ENCODE data around the gene LNPEP. TPM values are rescaled to one million over a fixed set of nuclear protein-coding genes. Genes with fewer than 3 reads are reported as not detected.
A peak's percentile ranks its signal among the peaks of the same experiment; 100 is the strongest.

LNPEP gene
- total RNA-seq, 5 donors from 2014 or later (not counting 1 experiment from before 2014, with no cell fraction given) = 82.3 to 102 (median 86.3) TPM

DNA sequence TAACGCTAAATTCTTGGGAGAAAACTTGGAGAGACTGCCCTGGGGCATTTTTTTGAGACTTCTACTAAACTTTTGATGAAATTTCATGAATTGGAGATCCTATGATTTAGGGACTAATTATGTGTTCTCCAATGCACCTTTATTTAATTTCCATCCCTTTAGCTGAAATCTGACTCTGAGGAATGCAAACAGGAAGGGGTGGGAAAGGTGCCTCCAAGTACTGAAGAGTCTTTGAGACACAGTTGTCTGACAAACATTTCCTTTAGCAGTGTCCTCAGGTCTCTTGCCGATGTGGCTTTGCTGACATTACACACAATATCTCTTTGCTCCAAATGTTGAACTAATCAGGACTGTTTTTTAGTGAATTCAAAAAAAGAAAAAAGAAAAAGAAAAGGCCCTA, 129.6 kb downstream of the LNPEP start:
- Histone ChIP-seq H3K36me3 (ENCODE audit: control insufficient read depth in 2 of 2, extremely low read depth in 1 of 2, insufficient read depth in 1 of 2, low read length in 1 of 2) (no peaks in the 10 kb centered on the region), H3K4me1 (ENCODE audit: control insufficient read depth in 1 of 2, extremely low read depth in 1 of 2, insufficient read depth in 2 of 2, low read length in 2 of 2) (peaks cover 0 to 8% of the 10 kb centered on the region in 2 experiments), H3K4me3 (ENCODE audit: control insufficient read depth in 1 of 2, extremely low read depth in 1 of 2, low read length in 1 of 2) (no peak overlapping the region), H3K27me3 (replicated peaks in 1 of 2; ENCODE audit: control insufficient read depth in 2 of 2, extremely low read depth in 1 of 2, insufficient read depth in 2 of 2, low read length in 1 of 2) (no peaks in the 10 kb centered on the region), H3K27ac (ENCODE audit: low read length) (no peak overlapping the region), H3K9me3 (no peaks in the 10 kb centered on the region)
- POLR2A ChIA-PET = no interaction called here
- peaks cover 4% of the 10 kb centered on the region for H3K36me3 Mint-ChIP-seq
- ATAC-seq (replicated peaks in 1 of 4) (no peak), DNase-seq (no peak)
- WGBS (ENCODE audit: insufficient coverage) = no CpG with 5 or more reads among the region's 2 CpGs
- H3K9me3 Mint-ChIP-seq = no peaks in the 10 kb centered on the region
- CTCF ChIA-PET = no interaction called here
- H3K4me3 Mint-ChIP-seq = no peak overlapping the region
- H3K27me3 Mint-ChIP-seq = peaks cover 0 to 1% of the 10 kb centered on the region in 2 donors
- peaks cover 2 to 7% (median 5%) of the 10 kb centered on the region in 3 donors for H3K4me1 Mint-ChIP-seq
- H3K27ac Mint-ChIP-seq = no peak overlapping the region

DNA sequence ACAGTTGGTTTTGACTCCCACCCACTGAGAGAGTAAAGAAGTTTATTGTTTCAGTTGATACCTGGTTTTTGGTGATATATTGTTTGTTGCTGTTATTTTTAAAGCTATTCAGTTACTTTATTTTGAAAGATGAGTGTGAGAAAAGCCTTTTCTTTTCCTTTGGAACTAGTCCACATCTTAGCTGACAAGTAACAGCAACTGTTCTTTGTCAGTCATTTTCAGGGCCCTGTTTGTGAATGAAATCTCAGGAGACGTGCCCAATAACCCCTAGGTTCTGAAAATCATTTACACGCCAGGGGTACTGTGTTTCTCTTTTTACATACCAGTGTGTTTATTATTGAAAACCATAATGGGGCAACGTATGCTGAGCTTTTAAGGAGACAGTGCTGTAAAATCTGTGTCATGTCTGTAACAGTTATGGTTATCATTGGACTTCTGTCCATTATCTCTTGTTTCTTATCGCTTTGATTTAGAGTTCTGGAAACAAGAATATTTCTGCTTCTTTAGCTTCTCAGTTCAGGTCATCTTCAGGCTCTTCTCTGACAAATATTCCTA, 131.5 kb downstream of the LNPEP start:
- Histone ChIP-seq H3K4me3 (ENCODE audit: control insufficient read depth in 1 of 2, extremely low read depth in 1 of 2, low read length in 1 of 2) (no peak overlapping the region), H3K4me1 (ENCODE audit: control insufficient read depth in 1 of 2, extremely low read depth in 1 of 2, insufficient read depth in 2 of 2, low read length in 2 of 2) (peaks cover 0 to 8% of the 10 kb centered on the region in 2 experiments), H3K36me3 (ENCODE audit: control insufficient read depth in 2 of 2, extremely low read depth in 1 of 2, insufficient read depth in 1 of 2, low read length in 1 of 2) (no peaks in the 10 kb centered on the region), H3K9me3 (no peaks in the 10 kb centered on the region), H3K27ac (ENCODE audit: low read length) (no peak overlapping the region), H3K27me3 (replicated peaks in 1 of 2; ENCODE audit: control insufficient read depth in 2 of 2, extremely low read depth in 1 of 2, insufficient read depth in 2 of 2, low read length in 1 of 2) (no peaks in the 10 kb centered on the region)
- POLR2A ChIA-PET = no interaction called here
- H3K9me3 Mint-ChIP-seq = no peaks in the 10 kb centered on the region
- 100% methylated on average over 3 of the region's 4 CpGs for WGBS (ENCODE audit: insufficient coverage)
- no peak for ATAC-seq (replicated peaks in 1 of 4)
- no peak for DNase-seq
- H3K27ac Mint-ChIP-seq = no peak overlapping the region
- H3K4me3 Mint-ChIP-seq = no peak overlapping the region
- peaks cover 0 to 1% of the 10 kb centered on the region in 2 donors for H3K27me3 Mint-ChIP-seq
- no peaks in the 10 kb centered on the region for H3K36me3 Mint-ChIP-seq
- peaks cover 2 to 7% (median 5%) of the 10 kb centered on the region in 3 donors for H3K4me1 Mint-ChIP-seq
- CTCF ChIA-PET = no interaction called here

GRCh38 chr5:97070234-97070633, 134.4 kb downstream of the LNPEP start:
- H3K4me3 Mint-ChIP-seq = no peak overlapping the region
- H3K36me3 Mint-ChIP-seq = peaks cover 3% of the 10 kb centered on the region
- DNase-seq (no peak), ATAC-seq (replicated peaks in 1 of 4) (no peak)
- peaks cover 5 to 8% (median 6%) of the 10 kb centered on the region in 3 donors for H3K4me1 Mint-ChIP-seq
- ChIA-PET CTCF (interaction anchor here in 1 of 2 donors (0.7 kb wide), 1 partner anchor 352 kb away, joined by 3 read pairs; no protein-coding TSS in a partner anchor), POLR2A (interaction anchor here in 1 of 2 donors (0.7 to 1.1 kb wide), 2 partner anchors 22 to 1135 kb away, joined by 5 to 6 read pairs; no protein-coding TSS in a partner anchor)
- no peak overlapping the region for H3K4me3 ChIP-seq (ENCODE audit: control insufficient read depth in 1 of 2, extremely low read depth in 1 of 2, low read length in 1 of 2)
- no peaks in the 10 kb centered on the region for H3K36me3 ChIP-seq (ENCODE audit: control insufficient read depth in 2 of 2, extremely low read depth in 1 of 2, insufficient read depth in 1 of 2, low read length in 1 of 2)
- H3K9me3 Mint-ChIP-seq = no peaks in the 10 kb centered on the region
- no peaks in the 10 kb centered on the region for H3K9me3 ChIP-seq
- H3K27ac ChIP-seq (ENCODE audit: low read length) = no peak overlapping the region
- H3K27me3 Mint-ChIP-seq = peaks cover 0 to 5% of the 10 kb centered on the region in 2 donors
- H3K4me1 ChIP-seq (ENCODE audit: control insufficient read depth in 1 of 2, extremely low read depth in 1 of 2, insufficient read depth in 2 of 2, low read length in 2 of 2) = peaks cover 0 to 6% of the 10 kb centered on the region in 2 experiments
- no peak overlapping the region for H3K27ac Mint-ChIP-seq
- peaks cover 0 to 6% of the 10 kb centered on the region in 2 experiments for H3K27me3 ChIP-seq (replicated peaks in 1 of 2; ENCODE audit: control insufficient read depth in 2 of 2, extremely low read depth in 1 of 2, insufficient read depth in 2 of 2, low read length in 1 of 2)

- Histone ChIP-seq H3K36me3 (ENCODE audit: control insufficient read depth in 2 of 2, extremely low read depth in 1 of 2, insufficient read depth in 1 of 2, low read length in 1 of 2) (no peaks in the 10 kb centered on the region), H3K4me3 (ENCODE audit: control insufficient read depth in 1 of 2, extremely low read depth in 1 of 2, low read length in 1 of 2) (no peak overlapping the region), H3K9me3 (no peaks in the 10 kb centered on the region), H3K4me1 (ENCODE audit: control insufficient read depth in 1 of 2, extremely low read depth in 1 of 2, insufficient read depth in 2 of 2, low read length in 2 of 2) (no peaks in the 10 kb centered on the region), H3K27ac (ENCODE audit: low read length) (no peak overlapping the region), H3K27me3 (replicated peaks in 1 of 2; ENCODE audit: control insufficient read depth in 2 of 2, extremely low read depth in 1 of 2, insufficient read depth in 2 of 2, low read length in 1 of 2) (peaks cover 0 to 6% of the 10 kb centered on the region in 2 experiments)
- Mint-ChIP-seq H3K4me1 (peaks cover 5 to 7% (median 6%) of the 10 kb centered on the region in 3 donors), H3K9me3 (no peaks in the 10 kb centered on the region), H3K36me3 (peaks cover 3% of the 10 kb centered on the region), H3K27me3 (peaks cover 0 to 5% of the 10 kb centered on the region in 2 donors), H3K4me3 (no peak overlapping the region), H3K27ac (no peak overlapping the region)
- POLR2A ChIA-PET = no interaction called here
- ATAC-seq (replicated peaks in 1 of 4) (no peak), DNase-seq (no peak)
- CTCF ChIA-PET = no interaction called here
- WGBS (ENCODE audit: insufficient coverage) = 97% methylated on average over 4 of the region's 8 CpGs
Measured at GRCh38 chr5:97071101-97071500, 135.2 kb downstream of the LNPEP start.

DNA sequence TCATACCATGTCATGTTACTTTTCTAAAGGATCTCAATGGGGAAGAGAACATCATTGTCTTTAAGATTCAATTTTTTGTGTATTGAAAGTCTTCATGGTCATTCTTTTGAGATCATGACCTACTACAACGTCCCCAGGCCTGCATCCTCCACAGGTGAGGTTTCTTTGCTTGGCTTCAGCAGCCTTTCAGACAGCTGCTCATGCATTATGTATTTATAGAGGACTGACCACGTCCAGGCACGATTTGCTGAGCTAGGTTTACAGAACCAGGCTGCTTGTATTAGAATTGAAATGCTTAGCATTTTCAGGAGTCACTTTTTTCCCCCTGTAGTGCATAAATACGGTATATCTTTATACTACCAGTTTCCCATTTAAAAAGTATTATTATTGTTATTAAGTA, 136.1 kb downstream of the LNPEP start:
- POLR2A ChIA-PET = interaction anchor here in 1 of 2 donors (0.6 kb wide), 1 partner anchor 43 kb away, joined by 3 read pairs; no protein-coding TSS in a partner anchor
- H3K27ac Mint-ChIP-seq = no peak overlapping the region
- DNase-seq (no peak), ATAC-seq (replicated peaks in 1 of 4) (no peak)
- no peak overlapping the region for H3K4me3 Mint-ChIP-seq
- peaks cover 0 to 5% of the 10 kb centered on the region in 2 donors for H3K27me3 Mint-ChIP-seq
- Histone ChIP-seq H3K27me3 (replicated peaks in 1 of 2; ENCODE audit: control insufficient read depth in 2 of 2, extremely low read depth in 1 of 2, insufficient read depth in 2 of 2, low read length in 1 of 2) (peaks cover 0 to 6% of the 10 kb centered on the region in 2 experiments), H3K4me3 (ENCODE audit: control insufficient read depth in 1 of 2, extremely low read depth in 1 of 2, low read length in 1 of 2) (no peak overlapping the region), H3K27ac (ENCODE audit: low read length) (no peak overlapping the region), H3K36me3 (ENCODE audit: control insufficient read depth in 2 of 2, extremely low read depth in 1 of 2, insufficient read depth in 1 of 2, low read length in 1 of 2) (no peaks in the 10 kb centered on the region), H3K9me3 (no peaks in the 10 kb centered on the region), H3K4me1 (ENCODE audit: control insufficient read depth in 1 of 2, extremely low read depth in 1 of 2, insufficient read depth in 2 of 2, low read length in 2 of 2) (no peaks in the 10 kb centered on the region)
- H3K36me3 Mint-ChIP-seq = peaks cover 3% of the 10 kb centered on the region
- CTCF ChIA-PET = no interaction called here
- no peaks in the 10 kb centered on the region for H3K9me3 Mint-ChIP-seq
- no CpG with 5 or more reads among the region's 4 CpGs for WGBS (ENCODE audit: insufficient coverage)
- H3K4me1 Mint-ChIP-seq = peaks cover 5 to 7% (median 6%) of the 10 kb centered on the region in 3 donors

- H3K36me3 ChIP-seq (ENCODE audit: control insufficient read depth in 2 of 2, extremely low read depth in 1 of 2, insufficient read depth in 1 of 2, low read length in 1 of 2) = no peaks in the 10 kb centered on the region
- WGBS (ENCODE audit: insufficient coverage) = 80% methylated on average over 1 of the region's 2 CpGs
- no peaks in the 10 kb centered on the region for H3K4me1 ChIP-seq (ENCODE audit: control insufficient read depth in 1 of 2, extremely low read depth in 1 of 2, insufficient read depth in 2 of 2, low read length in 2 of 2)
- H3K4me3 Mint-ChIP-seq = no peak overlapping the region
- H3K4me1 Mint-ChIP-seq = peaks cover 5 to 7% (median 6%) of the 10 kb centered on the region in 3 donors
- H3K4me3 ChIP-seq (ENCODE audit: control insufficient read depth in 1 of 2, extremely low read depth in 1 of 2, low read length in 1 of 2) = no peak overlapping the region
- H3K27ac ChIP-seq (ENCODE audit: low read length) = no peak overlapping the region
- H3K9me3 ChIP-seq = no peaks in the 10 kb centered on the region
- ChIA-PET POLR2A (interaction anchor here in 1 of 2 donors (0.6 kb wide), 1 partner anchor 44 kb away, joined by 3 read pairs; no protein-coding TSS in a partner anchor), CTCF (no interaction called here)
- H3K27me3 Mint-ChIP-seq = peaks cover 0 to 5% of the 10 kb centered on the region in 2 donors
- DNase-seq (no peak), ATAC-seq (replicated peaks in 1 of 4) (no peak)
- peaks cover 3% of the 10 kb centered on the region for H3K36me3 Mint-ChIP-seq
- H3K27ac Mint-ChIP-seq = peak overlapping the region in 1 of 2 donors; percentile 63
- no peaks in the 10 kb centered on the region for H3K9me3 Mint-ChIP-seq
- peaks cover 0 to 6% of the 10 kb centered on the region in 2 experiments for H3K27me3 ChIP-seq (replicated peaks in 1 of 2; ENCODE audit: control insufficient read depth in 2 of 2, extremely low read depth in 1 of 2, insufficient read depth in 2 of 2, low read length in 1 of 2)
Measured at GRCh38 chr5:97072696-97073095, 136.8 kb downstream of the LNPEP start.

All from T-cell (primary cell).